HCT116 (cell line): ENCODE measurements around the gene KIF26B.

Experiments used
- CBX3 ChIP-seq: IDR thresholded peaks from 2 replicates; pipeline ENCODE4 v1.6.1; 2012; ENCODE audit warnings: low read depth
- EZH2 ChIP-seq: fragments of 200-600 bp; sonication (generic); IDR thresholded peaks from 2 replicates; pipeline ENCODE4 v1.6.1; 2017; ENCODE audit warnings: antibody characterized with exemption, mixed run types
- JUND ChIP-seq: IDR thresholded peaks from 2 replicates; pipeline ENCODE4 v1.6.1; 2012
- POLR2A ChIP-seq: IDR thresholded peaks from 2 replicates; pipeline ENCODE4 v1.7.0; 2011; ENCODE audit warnings: borderline replicate concordance; ENCODE audit not compliant: insufficient read depth, insufficient read length; ENCODE audit errors: extremely low read depth
- POLR2AphosphoS5 ChIP-seq: IDR thresholded peaks from 2 replicates; pipeline ENCODE4 v1.6.1; 2011; ENCODE audit warnings: mild to moderate bottlenecking, low read depth, low read length, moderate library complexity
- SIN3A ChIP-seq: IDR thresholded peaks from 2 replicates; pipeline ENCODE4 v1.6.1; 2012; ENCODE audit warnings: low read depth
- SP1 ChIP-seq: IDR thresholded peaks from 2 replicates; pipeline ENCODE4 v1.6.1; 2012; ENCODE audit warnings: low read depth
- TCF7L2 ChIP-seq: IDR thresholded peaks from 2 replicates; pipeline ENCODE4 v1.7.0; 2011; ENCODE audit warnings: borderline replicate concordance, inconsistent platforms; ENCODE audit not compliant: insufficient read depth, insufficient read length; ENCODE audit errors: extremely low read depth
- ZNF274 ChIP-seq: fragments of 200-500 bp; sonication (Bioruptor generic); IDR thresholded peaks from 2 replicates; pipeline ENCODE4 v1.6.1; 2014; ENCODE audit warnings: mild to moderate bottlenecking, low read depth, low read length, inconsistent platforms
- TF ChIP-seq, protein P1 (sequence below), 3 experiments: fragments of 200-600 bp in 1 of 3; sonication (generic) in 1 of 3; IDR thresholded peaks in 2 of 3; conservative IDR thresholded peaks in 1 of 3; 2 replicates each; pipeline ENCODE4 v1.5.1; 2012 to 2017; ENCODE audit warnings: low read depth in 2 of 3, low read length in 2 of 3, antibody characterized with exemption in 1 of 3, borderline replicate concordance in 1 of 3, control low read depth in 1 of 3, mild to moderate bottlenecking in 1 of 3, mixed read lengths in 1 of 3, mixed run types in 1 of 3, moderate library complexity in 1 of 3; ENCODE audit not compliant: insufficient read depth in 1 of 3
- TF ChIP-seq, protein P2 (sequence below): IDR thresholded peaks from 2 replicates; pipeline ENCODE4 v1.6.1; 2012

DNA sequence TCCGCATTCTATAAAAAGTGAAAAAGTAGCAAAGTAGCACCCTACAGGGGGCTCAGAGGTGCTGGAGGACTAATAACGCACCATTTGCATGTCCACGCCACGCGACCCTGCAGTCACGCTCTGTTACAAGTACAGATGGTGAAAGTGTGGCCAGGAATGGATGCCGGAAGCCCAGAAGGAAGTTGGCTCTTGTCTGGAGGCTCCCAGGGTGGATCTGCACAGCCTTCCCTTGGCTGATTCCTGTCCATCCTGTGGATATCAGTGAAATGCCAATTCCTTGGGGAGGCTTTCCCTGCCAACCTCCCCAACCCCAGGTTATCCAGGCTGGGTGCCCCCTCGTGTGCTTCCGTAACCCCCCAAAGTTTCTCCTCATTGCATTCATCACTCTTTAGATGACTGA is 396.8 kb downstream of the KIF26B start:
- TF ChIP-seq, protein P1, sequence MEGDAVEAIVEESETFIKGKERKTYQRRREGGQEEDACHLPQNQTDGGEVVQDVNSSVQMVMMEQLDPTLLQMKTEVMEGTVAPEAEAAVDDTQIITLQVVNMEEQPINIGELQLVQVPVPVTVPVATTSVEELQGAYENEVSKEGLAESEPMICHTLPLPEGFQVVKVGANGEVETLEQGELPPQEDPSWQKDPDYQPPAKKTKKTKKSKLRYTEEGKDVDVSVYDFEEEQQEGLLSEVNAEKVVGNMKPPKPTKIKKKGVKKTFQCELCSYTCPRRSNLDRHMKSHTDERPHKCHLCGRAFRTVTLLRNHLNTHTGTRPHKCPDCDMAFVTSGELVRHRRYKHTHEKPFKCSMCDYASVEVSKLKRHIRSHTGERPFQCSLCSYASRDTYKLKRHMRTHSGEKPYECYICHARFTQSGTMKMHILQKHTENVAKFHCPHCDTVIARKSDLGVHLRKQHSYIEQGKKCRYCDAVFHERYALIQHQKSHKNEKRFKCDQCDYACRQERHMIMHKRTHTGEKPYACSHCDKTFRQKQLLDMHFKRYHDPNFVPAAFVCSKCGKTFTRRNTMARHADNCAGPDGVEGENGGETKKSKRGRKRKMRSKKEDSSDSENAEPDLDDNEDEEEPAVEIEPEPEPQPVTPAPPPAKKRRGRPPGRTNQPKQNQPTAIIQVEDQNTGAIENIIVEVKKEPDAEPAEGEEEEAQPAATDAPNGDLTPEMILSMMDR (IDR thresholded peaks at IDR 0.05 in 2 of 3, conservative IDR thresholded peaks at IDR 0.05 in 1 of 3; ENCODE audit: borderline replicate concordance in 1 of 3, insufficient read depth in 1 of 3, low read depth in 2 of 3, low read length in 2 of 3), result no peak
- TF ChIP-seq POLR2AphosphoS5, result no peak
- TF ChIP-seq JUND, result no peak
- TF ChIP-seq TCF7L2, result no peak
- no peak for TF ChIP-seq SIN3A
- TF ChIP-seq ZNF274, result no peak
- TF ChIP-seq POLR2A, result no peak
- TF ChIP-seq SP1, result no peak
- TF ChIP-seq, protein P2, sequence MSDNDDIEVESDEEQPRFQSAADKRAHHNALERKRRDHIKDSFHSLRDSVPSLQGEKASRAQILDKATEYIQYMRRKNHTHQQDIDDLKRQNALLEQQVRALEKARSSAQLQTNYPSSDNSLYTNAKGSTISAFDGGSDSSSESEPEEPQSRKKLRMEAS, result no peak
- no peak for TF ChIP-seq EZH2
- TF ChIP-seq CBX3, result no peak
